WTC11 (cell line): Measurements from ENCODE around the gene CUEDC1. TPM values are rescaled to one million over a fixed set of nuclear protein-coding genes. Genes with fewer than 3 reads are reported as not detected.
"Not testable (repeated sequence)": the region's sequence is repeated elsewhere in the genome, so short reads cannot be mapped to it uniquely, and the experiment has no call there.

Source experiments
- ATAC-seq: fragments of 200-7000 bp; cut with Tn5 transposase; 2 replicates; pipeline ENCODE4 v1.10.0; 2021; ENCODE audit warnings: mild to moderate bottlenecking, moderate library complexity
- CTCF ChIA-PET: fragments of 300-600 bp; sonication (Branson Sonifier 250); formaldehyde crosslinking; loops from one replicate; lab custom pipeline; 2021; ENCODE audit warnings: antibody characterized with exemption; lab: Charles Lee
- POLR2A ChIA-PET: fragments of 350-600 bp; sonication (Branson Sonifier 250); formaldehyde crosslinking; loops from one replicate; lab custom pipeline; 2021; ENCODE audit warnings: antibody characterized with exemption; lab: Charles Lee
- DNase-seq: peaks from one replicate; pipeline ENCODE4 v3.0.0; 2021; ENCODE audit warnings: low spot score
- H3K27ac Mint-ChIP-seq: 2 replicates; pipeline ENCODE4 v1.8.0; 2021; ENCODE audit warnings: mixed read lengths
- H3K27me3 Mint-ChIP-seq: 2 replicates; pipeline ENCODE4 v1.8.0; 2021; ENCODE audit warnings: low read depth, mild to moderate bottlenecking, moderate library complexity, mixed read lengths
- H3K36me3 Mint-ChIP-seq: 2 replicates; pipeline ENCODE4 v1.8.0; 2021; ENCODE audit warnings: mixed read lengths
- H3K4me1 Mint-ChIP-seq: 2 replicates; pipeline ENCODE4 v1.8.0; 2022; ENCODE audit warnings: mixed read lengths
- H3K4me3 Mint-ChIP-seq: 2 replicates; pipeline ENCODE4 v1.8.0; 2021; ENCODE audit warnings: mild to moderate bottlenecking, moderate library complexity, mixed read lengths
- H3K9me3 Mint-ChIP-seq: 2 replicates; pipeline ENCODE4 v1.8.0; 2021; ENCODE audit warnings: mixed read lengths
- ATF1 ChIP-seq: sonication (generic); formaldehyde crosslinking; IDR thresholded peaks from 2 replicates; pipeline ENCODE4 v1.8.1; 2023; ENCODE audit warnings: mild to moderate bottlenecking, moderate library complexity, missing genetic modification reagents
- CBFB ChIP-seq: sonication (generic); formaldehyde crosslinking; IDR thresholded peaks from 2 replicates; pipeline ENCODE4 v1.8.1; 2022; ENCODE audit warnings: mild to moderate bottlenecking, low read depth, missing genetic modification reagents
- ESRRA ChIP-seq: sonication (generic); formaldehyde crosslinking; IDR thresholded peaks from 2 replicates; pipeline ENCODE4 v1.8.1; 2022; ENCODE audit warnings: mild to moderate bottlenecking, missing genetic modification reagents, borderline replicate concordance
- ETV6 ChIP-seq: sonication (generic); formaldehyde crosslinking; IDR thresholded peaks from 2 replicates; pipeline ENCODE4 v1.8.1; 2022; ENCODE audit warnings: mild to moderate bottlenecking, missing genetic modification reagents
- FOXK1 ChIP-seq: sonication (generic); formaldehyde crosslinking; IDR thresholded peaks from 2 replicates; pipeline ENCODE4 v1.8.0; 2022; ENCODE audit warnings: mild to moderate bottlenecking, moderate library complexity, missing genetic modification reagents
- FOXP1 ChIP-seq: sonication (generic); formaldehyde crosslinking; IDR thresholded peaks from 2 replicates; pipeline ENCODE4 v1.8.0; 2022; ENCODE audit warnings: missing genetic modification reagents, mild to moderate bottlenecking, moderate library complexity, borderline replicate concordance
- JUN ChIP-seq: sonication (generic); formaldehyde crosslinking; IDR thresholded peaks from 2 replicates; pipeline ENCODE4 v1.8.0; 2023; ENCODE audit warnings: mild to moderate bottlenecking, missing genetic modification reagents
- MYBL2 ChIP-seq: sonication (generic); formaldehyde crosslinking; IDR thresholded peaks from 2 replicates; pipeline ENCODE4 v1.8.1; 2023; ENCODE audit warnings: mild to moderate bottlenecking, moderate library complexity, missing genetic modification reagents
- NFATC4 ChIP-seq: fragments of 250-450 bp; sonication (Bioruptor Pico); IDR thresholded peaks from 2 replicates; pipeline ENCODE4 v1.9.0; 2021; ENCODE audit warnings: mild to moderate bottlenecking
- NFYB ChIP-seq: sonication (generic); formaldehyde crosslinking; conservative IDR thresholded peaks from 2 replicates; pipeline ENCODE4 v1.8.0; 2022; ENCODE audit warnings: low read depth, missing genetic modification reagents
- NR1H2 ChIP-seq: sonication (generic); formaldehyde crosslinking; IDR thresholded peaks from 2 replicates; pipeline ENCODE4 v1.9.0; 2021; ENCODE audit warnings: mild to moderate bottlenecking, moderate library complexity, missing genetic modification reagents
- NR2C2 ChIP-seq: sonication (generic); formaldehyde crosslinking; IDR thresholded peaks from 2 replicates; pipeline ENCODE4 v1.8.0; 2022; ENCODE audit warnings: mild to moderate bottlenecking, missing genetic modification reagents
- RELA ChIP-seq: sonication (generic); formaldehyde crosslinking; IDR thresholded peaks from 2 replicates; pipeline ENCODE4 v1.8.1; 2022; ENCODE audit warnings: missing genetic modification reagents, mild to moderate bottlenecking, borderline replicate concordance
- SMAD4 ChIP-seq: sonication (generic); formaldehyde crosslinking; IDR thresholded peaks from 2 replicates; pipeline ENCODE4 v1.8.0; 2022; ENCODE audit warnings: mild to moderate bottlenecking, missing genetic modification reagents
- total RNA-seq: library from RNA; stranded (reverse); gene quantifications from 3 replicates; pipeline ENCODE4 v1.2.3, GENCODE V29; 2021
- TF ChIP-seq, protein P1 (sequence below): fragments of 250-450 bp; sonication (Bioruptor Pico); IDR thresholded peaks from 2 replicates; pipeline ENCODE4 v1.9.0; 2021; ENCODE audit warnings: mild to moderate bottlenecking, borderline replicate concordance
- TF ChIP-seq, protein P2 (sequence below): fragments of 200-600 bp; IDR thresholded peaks from 2 replicates; pipeline ENCODE4 v1.8.0; 2022; ENCODE audit warnings: antibody characterized with exemption
- TF ChIP-seq, protein P3 (sequence below): sonication (generic); formaldehyde crosslinking; IDR thresholded peaks from 2 replicates; pipeline ENCODE4 v1.8.1; 2023; ENCODE audit warnings: mild to moderate bottlenecking, missing genetic modification reagents, moderate library complexity
- TF ChIP-seq, protein P4 (sequence below): fragments of 250-450 bp; sonication (Bioruptor Pico); conservative IDR thresholded peaks from 2 replicates; pipeline ENCODE4 v1.9.0; 2021; ENCODE audit warnings: mild to moderate bottlenecking

CUEDC1 gene
- total RNA-seq, 1 experiment from 2014 or later: 12.2 TPM

DNA sequence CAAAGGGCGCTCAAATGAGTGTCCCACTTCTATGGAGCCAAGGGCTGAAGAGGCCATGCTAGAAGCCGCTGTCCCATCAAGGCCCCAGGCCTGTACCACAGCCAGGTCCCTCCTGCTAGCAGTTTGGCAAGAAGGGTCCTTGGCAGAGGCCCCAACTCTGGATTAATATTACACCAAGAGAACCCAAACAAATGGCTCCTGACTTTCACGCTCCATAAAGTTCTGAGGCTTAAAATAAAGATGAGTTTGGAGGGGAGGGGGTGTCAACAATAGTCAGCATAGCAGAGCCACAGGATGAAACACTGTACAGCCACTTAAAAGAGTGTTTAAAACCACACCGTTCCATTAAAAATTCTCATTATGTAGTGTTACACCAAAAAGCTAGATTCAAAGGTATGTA, 30.5 kb downstream of the CUEDC1 start:
- TF ChIP-seq NR1H2 (CRISPR knock-in tag) (no peak), SMAD4 (CRISPR knock-in tag) (no peak), ESRRA (no peak), NFATC4 (CRISPR knock-in tag) (no peak), ATF1 (CRISPR knock-in tag) (no peak), CBFB (CRISPR knock-in tag) (no peak), NFYB (no peak), MYBL2 (CRISPR knock-in tag) (no peak), FOXP1 (CRISPR knock-in tag) (no peak), FOXK1 (CRISPR knock-in tag) (no peak), ETV6 (no peak), NR2C2 (CRISPR knock-in tag) (no peak), RELA (CRISPR knock-in tag) (no peak)
- TF ChIP-seq, protein P1, sequence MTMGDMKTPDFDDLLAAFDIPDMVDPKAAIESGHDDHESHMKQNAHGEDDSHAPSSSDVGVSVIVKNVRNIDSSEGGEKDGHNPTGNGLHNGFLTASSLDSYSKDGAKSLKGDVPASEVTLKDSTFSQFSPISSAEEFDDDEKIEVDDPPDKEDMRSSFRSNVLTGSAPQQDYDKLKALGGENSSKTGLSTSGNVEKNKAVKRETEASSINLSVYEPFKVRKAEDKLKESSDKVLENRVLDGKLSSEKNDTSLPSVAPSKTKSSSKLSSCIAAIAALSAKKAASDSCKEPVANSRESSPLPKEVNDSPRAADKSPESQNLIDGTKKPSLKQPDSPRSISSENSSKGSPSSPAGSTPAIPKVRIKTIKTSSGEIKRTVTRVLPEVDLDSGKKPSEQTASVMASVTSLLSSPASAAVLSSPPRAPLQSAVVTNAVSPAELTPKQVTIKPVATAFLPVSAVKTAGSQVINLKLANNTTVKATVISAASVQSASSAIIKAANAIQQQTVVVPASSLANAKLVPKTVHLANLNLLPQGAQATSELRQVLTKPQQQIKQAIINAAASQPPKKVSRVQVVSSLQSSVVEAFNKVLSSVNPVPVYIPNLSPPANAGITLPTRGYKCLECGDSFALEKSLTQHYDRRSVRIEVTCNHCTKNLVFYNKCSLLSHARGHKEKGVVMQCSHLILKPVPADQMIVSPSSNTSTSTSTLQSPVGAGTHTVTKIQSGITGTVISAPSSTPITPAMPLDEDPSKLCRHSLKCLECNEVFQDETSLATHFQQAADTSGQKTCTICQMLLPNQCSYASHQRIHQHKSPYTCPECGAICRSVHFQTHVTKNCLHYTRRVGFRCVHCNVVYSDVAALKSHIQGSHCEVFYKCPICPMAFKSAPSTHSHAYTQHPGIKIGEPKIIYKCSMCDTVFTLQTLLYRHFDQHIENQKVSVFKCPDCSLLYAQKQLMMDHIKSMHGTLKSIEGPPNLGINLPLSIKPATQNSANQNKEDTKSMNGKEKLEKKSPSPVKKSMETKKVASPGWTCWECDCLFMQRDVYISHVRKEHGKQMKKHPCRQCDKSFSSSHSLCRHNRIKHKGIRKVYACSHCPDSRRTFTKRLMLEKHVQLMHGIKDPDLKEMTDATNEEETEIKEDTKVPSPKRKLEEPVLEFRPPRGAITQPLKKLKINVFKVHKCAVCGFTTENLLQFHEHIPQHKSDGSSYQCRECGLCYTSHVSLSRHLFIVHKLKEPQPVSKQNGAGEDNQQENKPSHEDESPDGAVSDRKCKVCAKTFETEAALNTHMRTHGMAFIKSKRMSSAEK (CRISPR knock-in tag): no peak
- TF ChIP-seq, protein P2, sequence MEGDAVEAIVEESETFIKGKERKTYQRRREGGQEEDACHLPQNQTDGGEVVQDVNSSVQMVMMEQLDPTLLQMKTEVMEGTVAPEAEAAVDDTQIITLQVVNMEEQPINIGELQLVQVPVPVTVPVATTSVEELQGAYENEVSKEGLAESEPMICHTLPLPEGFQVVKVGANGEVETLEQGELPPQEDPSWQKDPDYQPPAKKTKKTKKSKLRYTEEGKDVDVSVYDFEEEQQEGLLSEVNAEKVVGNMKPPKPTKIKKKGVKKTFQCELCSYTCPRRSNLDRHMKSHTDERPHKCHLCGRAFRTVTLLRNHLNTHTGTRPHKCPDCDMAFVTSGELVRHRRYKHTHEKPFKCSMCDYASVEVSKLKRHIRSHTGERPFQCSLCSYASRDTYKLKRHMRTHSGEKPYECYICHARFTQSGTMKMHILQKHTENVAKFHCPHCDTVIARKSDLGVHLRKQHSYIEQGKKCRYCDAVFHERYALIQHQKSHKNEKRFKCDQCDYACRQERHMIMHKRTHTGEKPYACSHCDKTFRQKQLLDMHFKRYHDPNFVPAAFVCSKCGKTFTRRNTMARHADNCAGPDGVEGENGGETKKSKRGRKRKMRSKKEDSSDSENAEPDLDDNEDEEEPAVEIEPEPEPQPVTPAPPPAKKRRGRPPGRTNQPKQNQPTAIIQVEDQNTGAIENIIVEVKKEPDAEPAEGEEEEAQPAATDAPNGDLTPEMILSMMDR: no peak
- TF ChIP-seq, protein P3, sequence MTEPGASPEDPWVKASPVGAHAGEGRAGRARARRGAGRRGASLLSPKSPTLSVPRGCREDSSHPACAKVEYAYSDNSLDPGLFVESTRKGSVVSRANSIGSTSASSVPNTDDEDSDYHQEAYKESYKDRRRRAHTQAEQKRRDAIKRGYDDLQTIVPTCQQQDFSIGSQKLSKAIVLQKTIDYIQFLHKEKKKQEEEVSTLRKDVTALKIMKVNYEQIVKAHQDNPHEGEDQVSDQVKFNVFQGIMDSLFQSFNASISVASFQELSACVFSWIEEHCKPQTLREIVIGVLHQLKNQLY: no peak
- TF ChIP-seq, protein P4, sequence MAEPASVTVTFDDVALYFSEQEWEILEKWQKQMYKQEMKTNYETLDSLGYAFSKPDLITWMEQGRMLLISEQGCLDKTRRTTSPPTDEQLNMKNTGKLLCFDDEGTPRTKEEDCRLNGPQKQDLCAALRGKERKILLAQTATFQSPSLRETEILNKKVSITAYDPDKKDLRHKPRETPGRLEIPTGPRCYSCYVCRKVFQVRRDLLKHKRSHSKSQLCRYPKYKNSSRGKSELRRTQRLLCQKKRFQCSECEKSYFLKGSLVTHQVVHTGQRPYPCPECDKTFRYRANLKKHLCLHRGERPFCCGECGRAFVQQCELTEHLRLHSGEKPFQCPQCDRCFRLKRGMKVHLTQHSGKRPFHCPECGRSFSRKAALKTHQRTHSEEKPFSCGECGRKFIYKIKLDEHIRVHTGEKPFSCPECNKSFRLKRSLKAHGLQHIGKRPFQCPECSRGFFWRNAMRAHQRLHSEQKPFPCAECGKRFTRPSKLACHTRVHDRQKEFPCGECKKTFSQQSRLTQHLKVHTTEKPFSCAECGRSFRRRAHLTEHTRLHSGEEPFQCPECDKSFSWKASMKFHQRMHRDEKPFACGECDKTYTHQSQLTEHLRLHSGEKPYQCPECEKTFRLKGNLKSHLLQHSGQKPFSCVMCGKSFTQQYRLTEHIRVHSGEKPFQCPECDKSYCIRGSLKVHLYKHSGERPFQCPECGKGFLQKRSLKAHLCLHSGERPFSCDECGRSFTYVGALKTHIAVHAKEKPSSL (CRISPR knock-in tag): no peak
- TF ChIP-seq, all 79 proteins: peak for 0
- POLR2A ChIA-PET: no interaction called here
- Mint-ChIP-seq H3K4me3 (no peak overlapping the region), H3K36me3 (no peaks in the 10 kb centered on the region), H3K27ac (no peak overlapping the region), H3K27me3 (peaks cover 12% of the 10 kb centered on the region), H3K9me3 (no peaks in the 10 kb centered on the region), H3K4me1 (peaks cover 37% of the 10 kb centered on the region)
- DNase-seq (no peak), ATAC-seq (no peak)
- CTCF ChIA-PET: interaction anchor here (0.9 to 1.6 kb wide), 3 partner anchors 27 to 64 kb away, joined by 3 to 5 read pairs (median 4); no protein-coding TSS in a partner anchor

DNA sequence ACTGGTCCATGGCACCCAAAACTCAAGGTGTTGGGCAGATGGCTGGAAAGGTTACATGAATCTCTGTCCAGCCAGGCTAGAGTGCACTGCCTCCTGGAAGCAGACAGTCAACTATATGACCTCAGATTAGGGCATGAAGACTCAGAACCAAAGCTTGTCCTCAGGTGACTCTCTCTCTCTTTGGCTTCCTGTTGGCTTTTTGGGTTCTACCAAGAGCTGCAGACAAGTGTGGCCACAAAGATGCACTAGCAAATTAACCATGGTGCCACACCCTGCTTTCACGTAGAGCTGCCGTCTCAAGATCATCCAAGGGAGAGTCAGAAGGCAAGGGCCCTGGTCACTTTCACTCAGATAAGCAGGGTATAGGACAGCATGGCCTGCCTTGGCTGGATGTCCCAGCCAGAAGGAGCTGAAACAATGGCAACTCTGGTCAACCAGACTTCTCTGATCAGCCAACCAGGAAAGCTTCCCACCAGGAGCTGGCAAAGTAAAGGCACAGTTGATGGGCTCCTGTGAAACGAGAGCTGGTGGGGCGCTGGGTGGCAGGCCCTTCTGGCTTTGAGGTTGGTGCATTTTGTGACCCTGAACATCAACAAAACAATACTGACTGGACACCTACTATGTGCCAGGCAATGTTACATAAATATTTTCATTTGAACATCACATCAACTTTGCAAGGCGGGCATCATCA, 31.9 kb downstream of the CUEDC1 start:
- H3K4me1 Mint-ChIP-seq: peaks cover 40% of the 10 kb centered on the region
- CTCF ChIA-PET: interaction anchor here (0.6 kb wide), 1 partner anchor 67 kb away, joined by 5 read pairs; no protein-coding TSS in a partner anchor
- ATAC-seq: no peak
- no peak for TF ChIP-seq JUN (CRISPR knock-in tag)
- H3K4me3 Mint-ChIP-seq: no peak overlapping the region
- no peak overlapping the region for H3K27ac Mint-ChIP-seq
- peaks cover 11% of the 10 kb centered on the region for H3K27me3 Mint-ChIP-seq
- H3K9me3 Mint-ChIP-seq: no peaks in the 10 kb centered on the region
- no peak for DNase-seq
- no peaks in the 10 kb centered on the region for H3K36me3 Mint-ChIP-seq
- POLR2A ChIA-PET: interaction anchor here (1.2 kb wide), 1 partner anchor 12 kb away, joined by 4 read pairs; no protein-coding TSS in a partner anchor

DNA sequence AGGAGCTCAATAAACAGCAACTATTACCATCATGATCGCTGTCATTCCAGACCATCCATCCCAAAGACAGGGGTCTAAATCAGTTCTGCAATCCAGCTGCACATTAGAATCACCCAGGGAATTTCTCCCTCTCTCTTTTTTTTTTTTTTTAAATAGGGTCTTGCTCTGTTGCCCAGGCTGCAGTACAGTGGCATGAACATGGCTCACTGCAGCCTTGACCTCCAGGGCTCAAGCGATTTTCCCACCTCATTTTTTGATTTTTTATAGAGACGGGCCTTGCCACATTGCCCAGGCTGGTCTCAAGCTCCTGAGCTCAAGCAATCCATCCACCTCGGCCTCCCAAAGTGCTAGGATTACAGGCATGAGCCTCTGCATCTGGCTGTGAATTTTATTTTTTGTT, 32.5 kb downstream of the CUEDC1 start:
- CTCF ChIA-PET: interaction anchor here (0.6 kb wide), 1 partner anchor 18 kb away, joined by 3 read pairs; no protein-coding TSS in a partner anchor
- H3K4me3 Mint-ChIP-seq, DNase-seq, ATAC-seq, H3K36me3 Mint-ChIP-seq, H3K27ac Mint-ChIP-seq, H3K9me3 Mint-ChIP-seq: not testable (repeated sequence)
- Mint-ChIP-seq H3K4me1 (peaks cover 44% of the 10 kb centered on the region), H3K27me3 (peaks cover 10% of the 10 kb centered on the region)
- POLR2A ChIA-PET: interaction anchor here (1.2 kb wide), 1 partner anchor 12 kb away, joined by 4 read pairs; no protein-coding TSS in a partner anchor
